HPDE6-E6E7 (cell line): ENCODE results near the gene TXNL4A.
"Not testable (repeated sequence)": the region's sequence is repeated elsewhere in the genome, so short reads cannot be mapped to it uniquely, and the experiment has no call there.

Source experiments
- DNase-seq: peaks from one replicate; pipeline ENCODE4 v3.0.0; 2011; ENCODE audit warnings: missing footprints; ENCODE audit errors: extremely low spot score

The TXNL4A gene

DNA sequence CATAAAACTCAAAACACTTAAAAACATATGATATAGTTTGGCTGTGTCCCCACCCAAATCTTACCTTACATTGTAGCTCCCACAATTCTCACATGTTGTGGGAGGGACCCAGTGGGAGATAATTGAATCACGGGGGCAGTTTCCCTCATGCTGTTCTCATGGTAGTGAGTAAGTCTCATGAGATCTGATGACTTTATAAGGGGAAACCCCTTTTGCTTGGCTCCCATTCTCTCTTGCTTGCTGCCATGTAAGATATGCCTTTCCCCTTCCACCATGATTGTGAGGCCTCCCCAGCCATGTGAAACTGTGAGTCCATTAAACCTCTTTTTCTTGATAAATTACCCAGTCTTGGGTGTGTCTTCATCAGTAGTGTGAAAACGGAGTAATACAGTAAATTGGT lies 11.3 kb upstream of the TXNL4A start:
- not testable (repeated sequence) for DNase-seq

- DNase-seq, result no peak
These were observed 3.1 kb upstream of the TXNL4A start for GRCh38 chr18:79991494-79991893.

DNA sequence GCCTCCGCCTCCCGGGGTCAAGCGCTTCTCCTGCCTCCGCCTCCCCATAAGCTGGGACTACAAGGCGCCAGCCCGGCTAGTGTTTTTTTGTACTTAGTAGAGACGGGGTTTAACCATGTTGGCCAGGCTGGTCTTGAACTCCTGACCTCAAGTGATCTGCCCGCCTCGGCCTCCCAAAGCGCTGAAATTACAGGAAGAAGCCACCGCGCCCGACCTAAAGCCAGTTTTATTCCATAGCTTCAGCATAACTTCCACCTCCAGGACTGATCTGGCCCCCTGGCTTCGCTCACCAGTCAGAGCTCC lies 783 bp upstream of the TXNL4A start:
- no peak for DNase-seq

- DNase-seq, result peak; percentile 58
These were observed 302 bp downstream of the TXNL4A start for GRCh38 chr18:79988071-79988450.

- no peak for DNase-seq
These were observed 797 bp downstream of the TXNL4A start for GRCh38 chr18:79987566-79987965.

GRCh38 chr18:79986726-79987125 lies 1.6 kb downstream of the TXNL4A start:
- DNase-seq, result no peak

DNA sequence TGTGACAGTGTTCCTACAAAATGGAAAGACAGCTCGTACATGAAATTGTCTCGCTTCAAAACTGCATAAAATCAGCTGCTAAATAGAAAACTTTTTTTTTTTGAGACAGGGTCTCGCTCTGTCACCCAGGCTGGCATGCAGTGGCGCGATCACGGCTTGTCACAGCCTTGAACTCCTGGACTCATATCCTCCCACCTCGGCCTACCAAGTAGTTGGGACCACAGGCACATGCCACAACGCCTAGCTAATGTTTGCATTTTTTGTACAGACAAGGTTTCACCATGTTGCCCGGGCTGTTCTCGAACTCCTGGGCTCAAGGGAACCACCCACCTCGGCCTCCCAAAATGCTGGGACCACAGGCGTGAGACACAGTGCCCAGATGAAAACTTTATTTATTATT lies 3.2 kb downstream of the TXNL4A start:
- DNase-seq, result no peak

DNA sequence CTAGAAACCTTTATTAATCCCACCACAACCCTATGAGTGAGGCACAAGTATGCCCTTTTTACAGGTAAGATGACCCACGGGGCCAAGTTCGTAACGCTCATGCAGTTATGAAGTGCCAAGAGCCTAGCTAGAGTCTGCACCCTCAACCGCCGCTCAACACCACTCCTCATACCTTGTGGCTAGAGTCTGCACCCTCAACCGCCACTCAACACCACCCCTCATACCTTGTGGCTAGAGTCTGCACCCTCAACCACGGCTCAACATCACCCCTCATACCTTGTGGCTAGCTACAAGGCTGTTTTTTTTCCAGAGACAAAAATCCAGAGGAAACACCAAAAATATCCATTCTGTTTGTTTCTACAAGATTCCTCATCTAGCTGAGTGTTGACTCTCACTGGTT lies 4.6 kb downstream of the TXNL4A start:
- DNase-seq, result no peak

DNA sequence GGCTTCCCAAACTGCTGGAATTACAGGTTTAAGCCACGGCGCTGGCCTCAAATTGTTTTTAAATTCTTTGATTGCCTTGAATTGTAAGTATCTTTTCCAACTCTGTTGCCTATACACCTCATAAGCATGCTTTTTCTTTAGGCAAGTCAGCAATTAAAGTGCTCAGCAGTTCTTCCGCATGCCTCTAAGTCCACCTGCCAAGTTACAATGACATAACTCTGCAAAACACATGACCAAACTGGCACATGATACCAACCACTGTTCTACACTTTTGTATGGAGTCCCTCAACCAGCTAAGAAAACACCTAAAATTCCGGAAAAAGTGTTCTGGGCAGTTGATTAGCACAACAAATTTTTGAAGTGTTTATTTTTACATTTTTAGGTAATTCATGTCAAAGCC lies 5.1 kb downstream of the TXNL4A start:
- DNase-seq, result no peak

- no peak for DNase-seq
These were observed 5.6 kb downstream of the TXNL4A start for GRCh38 chr18:79982736-79983135.

DNA sequence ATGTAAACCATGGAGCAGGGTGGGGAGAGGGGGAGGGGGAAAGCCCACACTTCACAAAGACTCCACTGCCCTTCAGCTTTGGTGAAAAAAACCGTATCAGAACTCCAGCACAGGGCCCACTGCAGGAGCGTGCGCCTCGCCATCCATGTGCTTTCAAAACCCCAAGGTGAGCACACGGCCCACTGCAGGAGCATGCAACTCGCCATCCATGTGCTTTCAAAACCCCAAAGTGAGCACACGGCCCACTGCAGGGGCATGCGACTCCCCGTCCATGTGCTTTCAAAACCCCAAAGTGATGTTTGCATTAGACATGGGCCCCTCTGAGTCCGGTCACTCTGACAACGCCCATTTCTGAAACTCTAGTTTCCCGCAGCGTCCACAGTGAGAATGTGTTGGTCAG lies 7.8 kb downstream of the TXNL4A start:
- DNase-seq, result no peak

- no peak for DNase-seq
These were observed 8.5 kb downstream of the TXNL4A start for GRCh38 chr18:79979843-79980242.

GRCh38 chr18:79975985-79976680 lies 12.2 kb downstream of the TXNL4A start:
- no peak for DNase-seq

- DNase-seq, result no peak
These were observed 13.3 kb downstream of the TXNL4A start for GRCh38 chr18:79975043-79975442.

- DNase-seq, result no peak
These were observed 14.2 kb downstream of the TXNL4A start for GRCh38 chr18:79974025-79974654.

DNA sequence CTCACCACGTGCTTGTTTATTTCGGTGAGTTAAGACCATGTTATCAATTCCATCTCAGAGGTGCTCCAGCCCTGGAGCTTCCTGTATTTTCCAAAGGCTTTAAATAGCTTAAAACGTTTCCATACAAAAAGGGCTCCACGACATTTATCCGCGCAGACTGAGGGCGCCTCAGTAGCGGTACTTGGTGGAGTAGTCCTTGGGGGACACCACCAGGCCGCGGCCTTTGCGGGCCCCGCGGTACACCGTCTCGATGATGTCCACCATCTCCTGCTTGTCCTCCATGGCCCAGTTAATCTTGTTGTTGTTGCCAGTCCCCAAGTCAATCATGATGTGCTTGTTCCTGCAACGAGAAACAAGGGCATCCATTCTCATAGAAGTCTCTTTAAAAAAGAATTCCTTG lies 14.8 kb downstream of the TXNL4A start:
- DNase-seq, result no peak

- no peak for DNase-seq
These were observed 15.6 kb downstream of the TXNL4A start for GRCh38 chr18:79972720-79973119.

DNA sequence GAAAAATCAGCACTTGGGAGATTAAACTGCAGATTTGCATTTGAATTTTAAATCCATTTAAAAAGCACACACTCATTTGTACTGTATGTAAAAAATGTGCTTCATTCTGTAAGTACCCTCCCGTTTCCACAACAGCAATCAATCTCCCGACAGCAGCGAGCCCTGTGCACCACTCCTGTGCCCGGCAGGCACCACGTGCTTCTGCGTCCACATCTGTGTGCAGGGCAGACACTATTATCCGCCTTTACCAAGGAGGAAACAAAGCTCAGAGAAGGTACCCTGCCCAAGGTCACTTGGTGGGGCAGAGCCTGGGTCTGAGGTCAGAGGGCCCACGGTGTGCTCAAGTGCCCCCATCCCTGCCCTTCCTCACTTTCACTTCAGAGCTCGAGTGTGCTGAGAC lies 16.4 kb downstream of the TXNL4A start:
- DNase-seq, result no peak

GRCh38 chr18:79971211-79971952 lies 17.0 kb downstream of the TXNL4A start:
- DNase-seq, result no peak

DNA sequence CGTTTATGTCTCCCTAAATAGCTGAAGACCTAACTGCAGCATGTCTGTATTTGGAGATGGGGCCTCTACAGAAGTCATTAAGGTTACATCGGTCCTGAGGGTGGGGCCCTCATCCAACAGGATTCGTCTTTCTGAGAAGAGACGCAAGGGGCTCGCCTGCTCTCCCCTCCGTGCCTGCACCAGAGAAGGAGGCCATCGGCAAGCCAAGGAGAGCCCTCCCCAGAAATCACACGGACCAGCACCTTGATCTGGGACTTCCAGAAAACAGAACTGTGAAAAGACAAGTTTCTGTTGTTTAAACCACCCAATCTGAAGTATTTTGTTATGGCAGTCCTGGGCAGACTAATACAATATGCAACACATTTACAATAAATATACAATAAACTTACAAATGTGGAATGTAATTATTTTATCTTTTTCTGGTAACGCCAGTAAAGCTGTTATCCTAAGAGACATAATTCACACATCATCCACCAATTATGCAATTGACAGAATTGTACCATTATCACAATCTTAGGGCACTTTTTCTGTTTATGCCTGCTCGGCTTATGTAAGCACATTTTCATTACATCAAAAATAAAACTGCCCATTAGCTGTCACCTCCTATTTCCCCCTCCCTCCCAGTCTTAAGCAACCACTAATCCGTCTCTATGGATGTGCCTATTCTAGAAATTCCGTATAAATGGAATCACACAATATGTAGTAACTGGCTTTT lies 17.8 kb downstream of the TXNL4A start:
- no peak for DNase-seq

GRCh38 chr18:79965119-79965902 lies 23.1 kb downstream of the TXNL4A start:
- no peak for DNase-seq
